ENCODE measurements around the gene IFI27L2.

The IFI27L2 gene

GRCh38 chr14:94099006-94099405 is 30.4 kb downstream of the IFI27L2 start:
- no peak for DNase-seq
- H3K4me3 ChIP-seq (ENCODE audit: low read depth, low read length) = no peak overlapping the region
- no peaks in the 10 kb centered on the region for H3K4me1 ChIP-seq
- H3K36me3 ChIP-seq = 0 out of 2 replicates have a peak, but pooled peaks cover 3% of the 10 kb centered on the region
- TF ChIP-seq, protein P1, sequence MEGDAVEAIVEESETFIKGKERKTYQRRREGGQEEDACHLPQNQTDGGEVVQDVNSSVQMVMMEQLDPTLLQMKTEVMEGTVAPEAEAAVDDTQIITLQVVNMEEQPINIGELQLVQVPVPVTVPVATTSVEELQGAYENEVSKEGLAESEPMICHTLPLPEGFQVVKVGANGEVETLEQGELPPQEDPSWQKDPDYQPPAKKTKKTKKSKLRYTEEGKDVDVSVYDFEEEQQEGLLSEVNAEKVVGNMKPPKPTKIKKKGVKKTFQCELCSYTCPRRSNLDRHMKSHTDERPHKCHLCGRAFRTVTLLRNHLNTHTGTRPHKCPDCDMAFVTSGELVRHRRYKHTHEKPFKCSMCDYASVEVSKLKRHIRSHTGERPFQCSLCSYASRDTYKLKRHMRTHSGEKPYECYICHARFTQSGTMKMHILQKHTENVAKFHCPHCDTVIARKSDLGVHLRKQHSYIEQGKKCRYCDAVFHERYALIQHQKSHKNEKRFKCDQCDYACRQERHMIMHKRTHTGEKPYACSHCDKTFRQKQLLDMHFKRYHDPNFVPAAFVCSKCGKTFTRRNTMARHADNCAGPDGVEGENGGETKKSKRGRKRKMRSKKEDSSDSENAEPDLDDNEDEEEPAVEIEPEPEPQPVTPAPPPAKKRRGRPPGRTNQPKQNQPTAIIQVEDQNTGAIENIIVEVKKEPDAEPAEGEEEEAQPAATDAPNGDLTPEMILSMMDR (IDR thresholded peaks at IDR 0.05; ENCODE audit: low read depth, low read length) = no peak
- no peaks in the 10 kb centered on the region for H3K27me3 ChIP-seq
- H3K9me3 ChIP-seq = no peaks in the 10 kb centered on the region

DNA sequence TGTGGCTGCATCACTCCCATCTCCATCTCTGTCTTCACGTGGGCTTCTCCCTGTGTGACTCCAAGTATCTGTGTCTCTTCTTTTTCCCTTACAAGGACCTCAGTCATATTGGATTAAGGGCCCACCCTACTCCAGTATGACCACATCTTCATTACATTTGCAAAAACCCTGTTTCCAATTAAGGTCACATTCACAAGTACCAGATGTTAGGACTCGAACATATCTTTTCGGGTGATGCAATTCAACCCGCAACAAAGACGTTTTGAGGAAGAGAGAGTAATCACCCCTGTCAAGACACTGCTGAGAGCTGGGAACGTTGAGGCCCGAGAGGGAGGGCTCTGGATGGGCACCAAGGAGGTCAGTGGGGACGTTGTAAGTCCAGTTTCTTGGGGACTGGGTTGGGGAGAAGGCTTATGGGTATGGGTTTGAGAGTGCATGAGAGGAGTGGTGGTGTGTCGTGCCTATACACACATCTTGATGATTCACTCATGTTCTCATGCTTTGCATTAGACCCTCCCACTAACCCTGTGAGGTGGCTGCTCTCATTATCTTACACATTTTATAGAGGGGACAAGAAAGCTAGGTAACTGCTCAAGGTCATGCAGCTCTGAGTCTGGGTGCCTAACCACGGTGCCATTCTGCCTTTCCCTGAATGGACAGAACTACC is 30.9 kb downstream of the IFI27L2 start:
- H3K27me3 ChIP-seq = no peaks in the 10 kb centered on the region
- no peaks in the 10 kb centered on the region for H3K9me3 ChIP-seq
- no peaks in the 10 kb centered on the region for H3K4me1 ChIP-seq
- no peak overlapping the region for H3K4me3 ChIP-seq (ENCODE audit: low read depth, low read length)
- DNase-seq = no peak
- TF ChIP-seq, protein P1 (IDR thresholded peaks at IDR 0.05; ENCODE audit: low read depth, low read length) = no peak
- H3K36me3 ChIP-seq = 0 out of 2 replicates have a peak, but pooled peaks cover 3% of the 10 kb centered on the region

GRCh38 chr14:94097091-94097490 is 32.3 kb downstream of the IFI27L2 start:
- DNase-seq = no peak
- Histone ChIP-seq H3K4me3 (ENCODE audit: low read depth, low read length) (no peak overlapping the region), H3K9me3 (no peaks in the 10 kb centered on the region), H3K4me1 (no peaks in the 10 kb centered on the region), H3K36me3 (0 out of 2 replicates have a peak, but pooled peaks cover 3% of the 10 kb centered on the region), H3K27me3 (no peaks in the 10 kb centered on the region)
- TF ChIP-seq, protein P1 (IDR thresholded peaks at IDR 0.05; ENCODE audit: low read depth, low read length) = no peak

- TF ChIP-seq, protein P1 (IDR thresholded peaks at IDR 0.05; ENCODE audit: low read depth, low read length) = no peak
- Histone ChIP-seq H3K4me1 (no peaks in the 10 kb centered on the region), H3K27me3 (no peaks in the 10 kb centered on the region), H3K4me3 (ENCODE audit: low read depth, low read length) (no peak overlapping the region), H3K36me3 (0 out of 2 replicates have a peak, but pooled peaks cover 3% of the 10 kb centered on the region), H3K9me3 (no peaks in the 10 kb centered on the region)
- DNase-seq = no peak
Observed at GRCh38 chr14:94093418-94093817, 36.0 kb downstream of the IFI27L2 start.

- Histone ChIP-seq H3K4me3 (ENCODE audit: low read depth, low read length) (no peak overlapping the region), H3K36me3 (no peaks in the 10 kb centered on the region), H3K9me3 (no peaks in the 10 kb centered on the region), H3K4me1 (no peaks in the 10 kb centered on the region), H3K27me3 (no peaks in the 10 kb centered on the region)
- TF ChIP-seq, protein P1 (IDR thresholded peaks at IDR 0.05; ENCODE audit: low read depth, low read length) = no peak
- DNase-seq = no peak
Observed at GRCh38 chr14:94089479-94089878, 39.9 kb downstream of the IFI27L2 start.

DNA sequence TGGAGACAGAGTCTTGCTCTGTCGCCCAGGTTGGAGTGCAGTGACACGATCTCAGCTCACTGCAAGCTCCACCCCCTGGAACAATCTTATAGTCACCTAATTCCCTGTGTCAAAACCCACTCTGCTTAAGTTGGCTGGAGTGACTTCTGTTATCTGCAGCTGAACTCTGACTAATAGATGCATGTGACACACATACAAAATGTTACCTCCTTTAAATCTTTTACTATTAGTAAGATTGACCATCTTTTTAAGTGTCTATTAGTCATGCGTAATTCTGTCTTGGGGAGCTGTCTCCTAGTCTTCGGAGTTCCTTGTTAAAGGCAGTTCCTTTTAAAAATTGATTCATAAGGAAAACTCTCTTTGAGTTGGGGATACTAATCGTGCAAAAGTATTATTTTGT is 40.9 kb downstream of the IFI27L2 start:
- no peak for DNase-seq
- Histone ChIP-seq H3K27me3 (no peaks in the 10 kb centered on the region), H3K9me3 (no peaks in the 10 kb centered on the region)

More for the DNA sequence above, 40.9 kb downstream of the IFI27L2 start:
- Histone ChIP-seq H3K4me1 (no peaks in the 10 kb centered on the region), H3K4me3 (ENCODE audit: low read depth, low read length) (no peak overlapping the region), H3K36me3 (no peaks in the 10 kb centered on the region)
- TF ChIP-seq, protein P1 (IDR thresholded peaks at IDR 0.05; ENCODE audit: low read depth, low read length) = no peak
